ENCODE results near the gene LPAR5.

DNA sequence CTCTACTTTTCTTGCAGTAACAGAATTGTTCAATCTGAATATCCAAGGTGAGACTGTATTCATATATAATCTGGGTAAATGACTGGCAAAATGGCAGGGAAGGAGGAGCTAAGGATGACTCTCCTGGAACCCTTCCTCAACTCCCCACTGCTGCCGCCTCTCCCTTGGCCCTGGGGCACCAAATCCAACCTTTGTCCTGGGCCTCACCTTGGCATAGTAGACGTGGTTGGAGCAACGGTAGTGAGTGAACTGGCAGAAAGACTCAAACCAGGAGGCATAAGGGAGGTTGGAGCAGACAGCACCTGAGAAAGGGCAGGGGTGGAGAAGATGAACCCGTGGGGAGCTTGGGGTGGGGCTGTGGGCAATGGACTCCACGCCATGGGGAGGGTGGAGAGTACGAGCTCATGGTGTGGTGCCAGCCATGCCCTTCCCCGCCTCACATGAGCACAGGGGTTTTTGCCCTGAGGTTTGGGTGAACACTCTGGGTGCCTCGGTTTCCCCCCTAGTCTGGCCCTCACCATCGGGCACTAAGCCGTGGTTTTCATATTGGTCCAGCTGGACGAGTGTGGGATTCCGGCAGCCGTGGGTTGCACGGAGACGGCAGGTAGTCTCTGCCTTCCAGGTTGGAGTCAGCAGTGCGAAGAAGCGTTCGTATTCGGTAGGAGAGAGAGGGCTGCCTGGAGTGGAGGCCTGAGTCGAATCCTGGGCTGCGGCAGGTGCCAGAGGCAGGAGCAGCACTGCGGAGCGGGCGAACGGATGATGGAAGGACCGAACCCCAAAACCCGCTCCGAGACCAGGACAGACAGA is 10.7 kb upstream of the LPAR5 start:
- TF ChIP-seq, protein P1, sequence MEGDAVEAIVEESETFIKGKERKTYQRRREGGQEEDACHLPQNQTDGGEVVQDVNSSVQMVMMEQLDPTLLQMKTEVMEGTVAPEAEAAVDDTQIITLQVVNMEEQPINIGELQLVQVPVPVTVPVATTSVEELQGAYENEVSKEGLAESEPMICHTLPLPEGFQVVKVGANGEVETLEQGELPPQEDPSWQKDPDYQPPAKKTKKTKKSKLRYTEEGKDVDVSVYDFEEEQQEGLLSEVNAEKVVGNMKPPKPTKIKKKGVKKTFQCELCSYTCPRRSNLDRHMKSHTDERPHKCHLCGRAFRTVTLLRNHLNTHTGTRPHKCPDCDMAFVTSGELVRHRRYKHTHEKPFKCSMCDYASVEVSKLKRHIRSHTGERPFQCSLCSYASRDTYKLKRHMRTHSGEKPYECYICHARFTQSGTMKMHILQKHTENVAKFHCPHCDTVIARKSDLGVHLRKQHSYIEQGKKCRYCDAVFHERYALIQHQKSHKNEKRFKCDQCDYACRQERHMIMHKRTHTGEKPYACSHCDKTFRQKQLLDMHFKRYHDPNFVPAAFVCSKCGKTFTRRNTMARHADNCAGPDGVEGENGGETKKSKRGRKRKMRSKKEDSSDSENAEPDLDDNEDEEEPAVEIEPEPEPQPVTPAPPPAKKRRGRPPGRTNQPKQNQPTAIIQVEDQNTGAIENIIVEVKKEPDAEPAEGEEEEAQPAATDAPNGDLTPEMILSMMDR (IDR thresholded peaks at IDR 0.05) = no peak
- TF ChIP-seq SIN3A (IDR thresholded peaks at IDR 0.05; ENCODE audit: borderline replicate concordance, insufficient read depth, low read depth, low read length) (no peak), POLR2AphosphoS5 (IDR thresholded peaks at IDR 0.05; ENCODE audit: low read depth, low read length) (no peak)
- TF ChIP-seq, protein P2, sequence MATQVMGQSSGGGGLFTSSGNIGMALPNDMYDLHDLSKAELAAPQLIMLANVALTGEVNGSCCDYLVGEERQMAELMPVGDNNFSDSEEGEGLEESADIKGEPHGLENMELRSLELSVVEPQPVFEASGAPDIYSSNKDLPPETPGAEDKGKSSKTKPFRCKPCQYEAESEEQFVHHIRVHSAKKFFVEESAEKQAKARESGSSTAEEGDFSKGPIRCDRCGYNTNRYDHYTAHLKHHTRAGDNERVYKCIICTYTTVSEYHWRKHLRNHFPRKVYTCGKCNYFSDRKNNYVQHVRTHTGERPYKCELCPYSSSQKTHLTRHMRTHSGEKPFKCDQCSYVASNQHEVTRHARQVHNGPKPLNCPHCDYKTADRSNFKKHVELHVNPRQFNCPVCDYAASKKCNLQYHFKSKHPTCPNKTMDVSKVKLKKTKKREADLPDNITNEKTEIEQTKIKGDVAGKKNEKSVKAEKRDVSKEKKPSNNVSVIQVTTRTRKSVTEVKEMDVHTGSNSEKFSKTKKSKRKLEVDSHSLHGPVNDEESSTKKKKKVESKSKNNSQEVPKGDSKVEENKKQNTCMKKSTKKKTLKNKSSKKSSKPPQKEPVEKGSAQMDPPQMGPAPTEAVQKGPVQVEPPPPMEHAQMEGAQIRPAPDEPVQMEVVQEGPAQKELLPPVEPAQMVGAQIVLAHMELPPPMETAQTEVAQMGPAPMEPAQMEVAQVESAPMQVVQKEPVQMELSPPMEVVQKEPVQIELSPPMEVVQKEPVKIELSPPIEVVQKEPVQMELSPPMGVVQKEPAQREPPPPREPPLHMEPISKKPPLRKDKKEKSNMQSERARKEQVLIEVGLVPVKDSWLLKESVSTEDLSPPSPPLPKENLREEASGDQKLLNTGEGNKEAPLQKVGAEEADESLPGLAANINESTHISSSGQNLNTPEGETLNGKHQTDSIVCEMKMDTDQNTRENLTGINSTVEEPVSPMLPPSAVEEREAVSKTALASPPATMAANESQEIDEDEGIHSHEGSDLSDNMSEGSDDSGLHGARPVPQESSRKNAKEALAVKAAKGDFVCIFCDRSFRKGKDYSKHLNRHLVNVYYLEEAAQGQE (IDR thresholded peaks at IDR 0.05; ENCODE audit: insufficient read depth in 1 of 2, low read depth in 2 of 2, low read length in 1 of 2) = no peak
